ENCODE measurements around the gene SLC10A4. TPM values are rescaled to one million over a fixed set of nuclear protein-coding genes. Genes with fewer than 3 reads are reported as not detected.
A peak's percentile ranks its signal among the peaks of the same experiment; 100 is the strongest.

SLC10A4 gene
- total RNA-seq, 2 donors from 2014 or later = not detected

GRCh38 chr4:48490012-48490679 lies 7.0 kb downstream of the SLC10A4 start, which contains the start of gene ZAR1:
TSS of gene ZAR1 (plus strand) at chr4:48490252. CDS start at chr4:48490292, 40 bp downstream.
- peaks cover 0 to 12% of the 10 kb centered on the region in 2 donors for H3K27me3 ChIP-seq
- H3K36me3 ChIP-seq = no peaks in the 10 kb centered on the region
- DNase-seq (ENCODE audit: low spot score) = no peak
- H3K4me1 ChIP-seq = peaks cover 0 to 13% of the 10 kb centered on the region in 2 donors
- peak within 1 kb of the TSS; percentile 14 to 48 for H3K4me3 ChIP-seq
- TF ChIP-seq, protein P1, sequence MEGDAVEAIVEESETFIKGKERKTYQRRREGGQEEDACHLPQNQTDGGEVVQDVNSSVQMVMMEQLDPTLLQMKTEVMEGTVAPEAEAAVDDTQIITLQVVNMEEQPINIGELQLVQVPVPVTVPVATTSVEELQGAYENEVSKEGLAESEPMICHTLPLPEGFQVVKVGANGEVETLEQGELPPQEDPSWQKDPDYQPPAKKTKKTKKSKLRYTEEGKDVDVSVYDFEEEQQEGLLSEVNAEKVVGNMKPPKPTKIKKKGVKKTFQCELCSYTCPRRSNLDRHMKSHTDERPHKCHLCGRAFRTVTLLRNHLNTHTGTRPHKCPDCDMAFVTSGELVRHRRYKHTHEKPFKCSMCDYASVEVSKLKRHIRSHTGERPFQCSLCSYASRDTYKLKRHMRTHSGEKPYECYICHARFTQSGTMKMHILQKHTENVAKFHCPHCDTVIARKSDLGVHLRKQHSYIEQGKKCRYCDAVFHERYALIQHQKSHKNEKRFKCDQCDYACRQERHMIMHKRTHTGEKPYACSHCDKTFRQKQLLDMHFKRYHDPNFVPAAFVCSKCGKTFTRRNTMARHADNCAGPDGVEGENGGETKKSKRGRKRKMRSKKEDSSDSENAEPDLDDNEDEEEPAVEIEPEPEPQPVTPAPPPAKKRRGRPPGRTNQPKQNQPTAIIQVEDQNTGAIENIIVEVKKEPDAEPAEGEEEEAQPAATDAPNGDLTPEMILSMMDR (IDR thresholded peaks at IDR 0.05) = no peak
- H3K27ac ChIP-seq = no peak within 1 kb of the TSS
- H3K9me3 ChIP-seq = no peaks in the 10 kb centered on the region

GRCh38 chr4:48490680-48491513 lies 7.8 kb downstream of the SLC10A4 start:
- Histone ChIP-seq H3K27ac (no peak overlapping the region), H3K4me1 (peaks cover 0 to 13% of the 10 kb centered on the region in 2 donors), H3K27me3 (peaks cover 0 to 12% of the 10 kb centered on the region in 2 donors), H3K9me3 (no peaks in the 10 kb centered on the region), H3K4me3 (peak overlapping the region in 1 of 2 donors; percentile 48), H3K36me3 (no peaks in the 10 kb centered on the region)
- no peak for DNase-seq (ENCODE audit: low spot score)
- TF ChIP-seq, protein P1 (IDR thresholded peaks at IDR 0.05) = no peak

DNA sequence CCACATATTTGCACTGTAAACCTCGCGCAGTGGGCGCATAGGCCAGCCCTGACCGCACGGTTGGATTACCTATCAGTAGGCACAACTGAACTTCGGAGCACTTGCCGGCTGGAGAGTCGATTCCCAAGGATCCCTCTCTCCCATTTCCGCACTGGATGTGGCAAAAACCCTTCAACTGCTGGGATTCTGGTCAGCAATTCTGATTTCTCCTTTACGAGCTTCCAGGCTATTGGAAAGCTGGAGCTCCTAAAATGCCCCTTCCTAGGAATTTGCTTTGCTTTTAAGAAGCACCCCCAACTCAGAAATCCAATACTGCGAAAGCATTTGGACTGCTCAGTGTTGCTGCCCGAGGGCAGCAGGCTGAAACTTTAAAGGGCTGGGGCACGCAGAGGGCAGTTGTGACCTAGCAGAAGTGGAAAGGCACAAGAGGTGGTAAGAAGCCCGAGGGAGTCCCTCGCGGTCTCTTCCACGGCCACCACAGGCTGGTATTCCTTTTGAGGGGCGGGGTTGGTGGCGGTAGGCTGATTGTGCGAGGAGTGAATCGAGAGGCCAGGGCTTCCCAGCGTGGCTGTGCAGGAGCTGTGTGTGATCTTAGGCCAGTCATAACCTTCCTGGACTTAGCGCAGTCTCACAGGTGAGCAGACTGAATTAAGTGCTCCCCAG lies 8.5 kb downstream of the SLC10A4 start:
- TF ChIP-seq, protein P1 (IDR thresholded peaks at IDR 0.05) = no peak
- peaks cover 0 to 12% of the 10 kb centered on the region in 2 donors for H3K27me3 ChIP-seq
- no peaks in the 10 kb centered on the region for H3K9me3 ChIP-seq
- no peaks in the 10 kb centered on the region for H3K36me3 ChIP-seq
- no peak for DNase-seq (ENCODE audit: low spot score)
- H3K4me3 ChIP-seq = no peak overlapping the region
- H3K4me1 ChIP-seq = peaks cover 0 to 13% of the 10 kb centered on the region in 2 donors
- H3K27ac ChIP-seq = no peak overlapping the region

DNA sequence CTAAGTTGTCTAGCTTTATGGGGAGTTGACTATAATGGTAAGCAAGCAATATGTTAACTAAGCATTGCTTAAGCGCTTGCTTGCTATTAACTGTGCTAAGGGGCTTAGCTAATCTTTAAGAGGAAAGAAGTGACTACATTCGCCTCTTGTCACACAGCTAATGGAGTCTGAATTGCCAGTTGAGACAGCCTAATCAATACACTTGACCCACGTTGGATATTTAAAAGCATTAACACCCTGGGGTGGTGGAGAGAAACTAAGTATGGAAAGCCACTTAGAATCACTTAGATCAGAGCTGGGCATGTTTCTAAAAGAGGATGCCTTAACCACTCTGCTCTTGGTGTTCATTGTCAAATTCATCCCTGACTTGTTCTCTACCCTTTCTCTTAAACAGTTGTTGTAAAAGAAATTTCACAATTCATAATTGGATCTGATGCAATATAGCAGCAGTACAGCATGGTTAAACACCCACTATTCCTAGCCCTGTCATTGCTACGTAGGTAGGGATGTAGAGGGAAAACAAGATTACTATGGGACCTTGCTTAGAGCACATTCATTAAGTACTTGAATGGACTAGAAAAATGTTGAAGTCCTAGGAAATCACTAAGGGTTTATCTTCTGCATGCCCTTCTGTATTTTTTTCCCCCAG lies 10.4 kb downstream of the SLC10A4 start:
- Histone ChIP-seq H3K9me3 (no peaks in the 10 kb centered on the region), H3K36me3 (peaks cover 4% of the 10 kb centered on the region), H3K27ac (no peak overlapping the region), H3K4me1 (peaks cover 0 to 13% of the 10 kb centered on the region in 2 donors), H3K27me3 (peaks cover 0 to 12% of the 10 kb centered on the region in 2 donors), H3K4me3 (no peak overlapping the region)
- TF ChIP-seq, protein P1 (IDR thresholded peaks at IDR 0.05) = no peak
- DNase-seq (ENCODE audit: low spot score) = no peak

DNA sequence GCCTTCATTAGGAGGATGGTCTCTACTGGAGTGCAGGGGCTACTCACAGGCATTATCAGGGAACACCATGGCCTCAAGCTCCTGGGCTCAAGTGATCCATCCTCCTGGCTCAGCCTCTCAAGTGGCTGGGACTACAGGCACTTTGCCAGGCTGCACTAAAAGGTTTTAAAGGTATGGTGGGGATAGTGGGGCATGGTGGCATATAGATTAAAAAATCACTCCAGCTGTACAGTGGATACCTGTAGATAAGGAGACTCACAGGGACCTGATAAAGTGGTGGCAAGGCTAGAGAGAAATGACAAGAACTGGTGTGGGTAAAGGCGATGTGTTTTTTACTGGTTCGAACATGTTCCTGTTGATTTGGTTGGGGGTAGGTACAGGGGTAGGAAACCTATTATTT lies 12.8 kb downstream of the SLC10A4 start:
- TF ChIP-seq, protein P1 (IDR thresholded peaks at IDR 0.05) = no peak
- Histone ChIP-seq H3K4me3 (no peak overlapping the region), H3K9me3 (no peaks in the 10 kb centered on the region), H3K27me3 (peaks cover 0 to 1% of the 10 kb centered on the region in 2 donors), H3K27ac (no peak overlapping the region), H3K36me3 (peaks cover 19% of the 10 kb centered on the region), H3K4me1 (no peaks in the 10 kb centered on the region)
- DNase-seq (ENCODE audit: low spot score) = no peak
